Measurements from ENCODE around the gene ZFP3.
"Not testable (repeated sequence)": the region's sequence is repeated elsewhere in the genome, so short reads cannot be mapped to it uniquely, and the experiment has no call there.

GRCh38 chr17:5133961-5134360 is 55.7 kb downstream of the ZFP3 start:
- TF ChIP-seq, protein P1, sequence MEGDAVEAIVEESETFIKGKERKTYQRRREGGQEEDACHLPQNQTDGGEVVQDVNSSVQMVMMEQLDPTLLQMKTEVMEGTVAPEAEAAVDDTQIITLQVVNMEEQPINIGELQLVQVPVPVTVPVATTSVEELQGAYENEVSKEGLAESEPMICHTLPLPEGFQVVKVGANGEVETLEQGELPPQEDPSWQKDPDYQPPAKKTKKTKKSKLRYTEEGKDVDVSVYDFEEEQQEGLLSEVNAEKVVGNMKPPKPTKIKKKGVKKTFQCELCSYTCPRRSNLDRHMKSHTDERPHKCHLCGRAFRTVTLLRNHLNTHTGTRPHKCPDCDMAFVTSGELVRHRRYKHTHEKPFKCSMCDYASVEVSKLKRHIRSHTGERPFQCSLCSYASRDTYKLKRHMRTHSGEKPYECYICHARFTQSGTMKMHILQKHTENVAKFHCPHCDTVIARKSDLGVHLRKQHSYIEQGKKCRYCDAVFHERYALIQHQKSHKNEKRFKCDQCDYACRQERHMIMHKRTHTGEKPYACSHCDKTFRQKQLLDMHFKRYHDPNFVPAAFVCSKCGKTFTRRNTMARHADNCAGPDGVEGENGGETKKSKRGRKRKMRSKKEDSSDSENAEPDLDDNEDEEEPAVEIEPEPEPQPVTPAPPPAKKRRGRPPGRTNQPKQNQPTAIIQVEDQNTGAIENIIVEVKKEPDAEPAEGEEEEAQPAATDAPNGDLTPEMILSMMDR (conservative IDR thresholded peaks at IDR 0.05 in 1 of 2, IDR thresholded peaks at IDR 0.05 in 1 of 2; ENCODE audit: low read depth in 1 of 2, low read length in 2 of 2): not testable (repeated sequence)
- TF ChIP-seq EZH2 (IDR thresholded peaks at IDR 0.05; ENCODE audit: low read length, missing control alignments): not testable (repeated sequence)
